Measurements from ENCODE around the gene KLC3. TPM values are rescaled to one million over a fixed set of nuclear protein-coding genes. Genes with fewer than 3 reads are reported as not detected.

The KLC3 gene
- total RNA-seq, 1 donor, result 0.72 TPM

- Histone ChIP-seq H3K27me3 (ENCODE audit: insufficient read depth, low read length) (no peaks in the 10 kb centered on the region), H4K20me1 (ENCODE audit: insufficient read depth, low read length) (peaks cover 20% of the 10 kb centered on the region), H3K4me1 (ENCODE audit: insufficient read depth, low read length) (no peaks in the 10 kb centered on the region), H2AFZ (ENCODE audit: low read length) (no peak overlapping the region), H3K36me3 (ENCODE audit: insufficient read depth, low read length) (peaks cover 82% of the 10 kb centered on the region), H3K4me2 (ENCODE audit: insufficient read depth, low read length) (no peak overlapping the region), H3K79me2 (ENCODE audit: insufficient read depth, low read length) (no peaks in the 10 kb centered on the region), H3K9me3 (ENCODE audit: low read depth, low read length) (no peaks in the 10 kb centered on the region), H3K27ac (ENCODE audit: low read depth, low read length) (no peak overlapping the region), H3K4me3 (ENCODE audit: insufficient read depth, low read length) (no peak overlapping the region)
- peak; percentile 83 for DNase-seq (ENCODE audit: insufficient read length, low spot score, missing footprints)
- TF ChIP-seq CTCF (IDR thresholded peaks at IDR 0.05; ENCODE audit: extremely low read depth, low read depth, low read length), result no peak
Measured at GRCh38 chr19:45355402-45355801, 14.9 kb downstream of the KLC3 start.

GRCh38 chr19:45355910-45356309 lies 15.4 kb downstream of the KLC3 start:
- H2AFZ ChIP-seq (ENCODE audit: low read length), result no peak overlapping the region
- H3K36me3 ChIP-seq (ENCODE audit: insufficient read depth, low read length), result peaks cover 81% of the 10 kb centered on the region
- TF ChIP-seq CTCF (IDR thresholded peaks at IDR 0.05; ENCODE audit: extremely low read depth, low read depth, low read length), result no peak
- no peak overlapping the region for H3K27ac ChIP-seq (ENCODE audit: low read depth, low read length)
- no peaks in the 10 kb centered on the region for H3K27me3 ChIP-seq (ENCODE audit: insufficient read depth, low read length)
- H3K9me3 ChIP-seq (ENCODE audit: low read depth, low read length), result no peaks in the 10 kb centered on the region
- peak; percentile 79 for DNase-seq (ENCODE audit: insufficient read length, low spot score, missing footprints)
- no peaks in the 10 kb centered on the region for H3K79me2 ChIP-seq (ENCODE audit: insufficient read depth, low read length)
- H3K4me3 ChIP-seq (ENCODE audit: insufficient read depth, low read length), result no peak overlapping the region
- H4K20me1 ChIP-seq (ENCODE audit: insufficient read depth, low read length), result peaks cover 20% of the 10 kb centered on the region
- no peak overlapping the region for H3K4me2 ChIP-seq (ENCODE audit: insufficient read depth, low read length)
- H3K4me1 ChIP-seq (ENCODE audit: insufficient read depth, low read length), result no peaks in the 10 kb centered on the region

GRCh38 chr19:45356760-45357444 lies 16.4 kb downstream of the KLC3 start:
- Histone ChIP-seq H3K9me3 (ENCODE audit: low read depth, low read length) (no peaks in the 10 kb centered on the region), H3K27ac (ENCODE audit: low read depth, low read length) (no peak overlapping the region), H4K20me1 (ENCODE audit: insufficient read depth, low read length) (peaks cover 23% of the 10 kb centered on the region), H3K4me2 (ENCODE audit: insufficient read depth, low read length) (no peak overlapping the region), H3K36me3 (ENCODE audit: insufficient read depth, low read length) (peaks cover 81% of the 10 kb centered on the region), H3K79me2 (ENCODE audit: insufficient read depth, low read length) (no peaks in the 10 kb centered on the region), H3K4me3 (ENCODE audit: insufficient read depth, low read length) (no peak overlapping the region), H2AFZ (ENCODE audit: low read length) (no peak overlapping the region), H3K27me3 (ENCODE audit: insufficient read depth, low read length) (no peaks in the 10 kb centered on the region), H3K4me1 (ENCODE audit: insufficient read depth, low read length) (no peaks in the 10 kb centered on the region)
- no peak for TF ChIP-seq CTCF (IDR thresholded peaks at IDR 0.05; ENCODE audit: extremely low read depth, low read depth, low read length)
- DNase-seq (ENCODE audit: insufficient read length, low spot score, missing footprints), result peak; percentile 67

GRCh38 chr19:45357445-45357783 lies 16.9 kb downstream of the KLC3 start:
- Histone ChIP-seq H3K36me3 (ENCODE audit: insufficient read depth, low read length) (peaks cover 81% of the 10 kb centered on the region), H3K27me3 (ENCODE audit: insufficient read depth, low read length) (no peaks in the 10 kb centered on the region), H4K20me1 (ENCODE audit: insufficient read depth, low read length) (peaks cover 28% of the 10 kb centered on the region), H3K9me3 (ENCODE audit: low read depth, low read length) (no peaks in the 10 kb centered on the region), H3K79me2 (ENCODE audit: insufficient read depth, low read length) (peaks cover 3% of the 10 kb centered on the region), H3K4me3 (ENCODE audit: insufficient read depth, low read length) (no peak overlapping the region), H3K4me2 (ENCODE audit: insufficient read depth, low read length) (no peak overlapping the region), H2AFZ (ENCODE audit: low read length) (no peak overlapping the region), H3K27ac (ENCODE audit: low read depth, low read length) (no peak overlapping the region), H3K4me1 (ENCODE audit: insufficient read depth, low read length) (no peaks in the 10 kb centered on the region)
- DNase-seq (ENCODE audit: insufficient read length, low spot score, missing footprints), result peak; percentile 49
- TF ChIP-seq CTCF (IDR thresholded peaks at IDR 0.05; ENCODE audit: extremely low read depth, low read depth, low read length), result no peak
